ENCODE measurements around the gene LRRTM3. TPM values are rescaled to one million over a fixed set of nuclear protein-coding genes. Genes with fewer than 3 reads are reported as not detected.

LRRTM3 gene
- polyA plus RNA-seq, 1 of the 3 experiments (the other 2 are of a cell fraction): not detected

DNA sequence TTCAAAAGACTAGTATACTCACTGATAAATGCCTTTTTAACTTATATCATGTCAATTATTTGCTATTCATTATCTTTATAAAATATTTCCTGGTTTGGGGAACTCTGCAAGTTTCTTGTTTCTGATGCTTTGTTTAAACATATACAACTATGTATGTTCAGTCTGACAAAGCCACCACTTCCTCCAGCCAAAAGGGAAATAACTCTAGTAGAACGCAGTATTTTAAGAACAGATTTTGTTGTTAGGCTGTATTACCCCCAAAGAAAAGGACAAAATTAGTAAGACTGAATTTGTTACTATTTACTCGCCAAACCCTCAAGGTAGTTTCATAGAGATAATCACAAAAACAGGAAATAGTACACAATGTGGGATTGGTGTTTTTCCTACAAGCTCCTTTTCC, 78.9 kb downstream of the LRRTM3 start (continued):
- no peak for TF ChIP-seq RXRA (IDR thresholded peaks at IDR 0.05; ENCODE audit: borderline replicate concordance, low read depth)
- TF ChIP-seq, protein P1, sequence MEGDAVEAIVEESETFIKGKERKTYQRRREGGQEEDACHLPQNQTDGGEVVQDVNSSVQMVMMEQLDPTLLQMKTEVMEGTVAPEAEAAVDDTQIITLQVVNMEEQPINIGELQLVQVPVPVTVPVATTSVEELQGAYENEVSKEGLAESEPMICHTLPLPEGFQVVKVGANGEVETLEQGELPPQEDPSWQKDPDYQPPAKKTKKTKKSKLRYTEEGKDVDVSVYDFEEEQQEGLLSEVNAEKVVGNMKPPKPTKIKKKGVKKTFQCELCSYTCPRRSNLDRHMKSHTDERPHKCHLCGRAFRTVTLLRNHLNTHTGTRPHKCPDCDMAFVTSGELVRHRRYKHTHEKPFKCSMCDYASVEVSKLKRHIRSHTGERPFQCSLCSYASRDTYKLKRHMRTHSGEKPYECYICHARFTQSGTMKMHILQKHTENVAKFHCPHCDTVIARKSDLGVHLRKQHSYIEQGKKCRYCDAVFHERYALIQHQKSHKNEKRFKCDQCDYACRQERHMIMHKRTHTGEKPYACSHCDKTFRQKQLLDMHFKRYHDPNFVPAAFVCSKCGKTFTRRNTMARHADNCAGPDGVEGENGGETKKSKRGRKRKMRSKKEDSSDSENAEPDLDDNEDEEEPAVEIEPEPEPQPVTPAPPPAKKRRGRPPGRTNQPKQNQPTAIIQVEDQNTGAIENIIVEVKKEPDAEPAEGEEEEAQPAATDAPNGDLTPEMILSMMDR (IDR thresholded peaks at IDR 0.05): no peak
- TF ChIP-seq FOXM1 (IDR thresholded peaks at IDR 0.05; ENCODE audit: low read depth): no peak

- Histone ChIP-seq H2AFZ (ENCODE audit: low read depth) (no peak overlapping the region), H3K4me2 (no peak overlapping the region), H3K27ac (ENCODE audit: low read depth in 2 of 2, low read length in 1 of 2) (no peak overlapping the region), H3K9ac (no peak overlapping the region), H3K27me3 (ENCODE audit: insufficient read depth) (no peaks in the 10 kb centered on the region), H3K9me3 (no peaks in the 10 kb centered on the region), H4K20me1 (ENCODE audit: insufficient read depth) (no peaks in the 10 kb centered on the region), H3K79me2 (ENCODE audit: insufficient read depth) (no peaks in the 10 kb centered on the region), H3K9me2 (no peaks in the 10 kb centered on the region), H3K4me1 (ENCODE audit: control insufficient read depth in 1 of 2, insufficient read depth in 2 of 2, low read depth in 1 of 2, low read length in 1 of 2) (no peaks in the 10 kb centered on the region), H3K36me3 (replicated peaks in 1 of 2; ENCODE audit: control insufficient read depth in 1 of 2, insufficient read depth in 2 of 2, low read length in 1 of 2) (no peaks in the 10 kb centered on the region), H3K4me3 (ENCODE audit: low read depth in 2 of 2, low read length in 1 of 2) (no peak overlapping the region), H3F3A (replicated peaks; ENCODE audit: insufficient read depth) (no peaks in the 10 kb centered on the region)
- ChIA-PET CTCF (no interaction called here), POLR2A (no interaction called here)
- TF ChIP-seq SMC3 (IDR thresholded peaks at IDR 0.05; ENCODE audit: low read depth, low read length) (no peak), GABPA (IDR thresholded peaks at IDR 0.05; ENCODE audit: low read depth) (no peak), CHD2 (IDR thresholded peaks at IDR 0.05; ENCODE audit: low read length, partially characterized antibody) (no peak), TAF1 (IDR thresholded peaks at IDR 0.05; ENCODE audit: borderline replicate concordance, low read depth, low read length) (no peak), FOXM1 (IDR thresholded peaks at IDR 0.05; ENCODE audit: low read depth) (no peak), YY1 (IDR thresholded peaks at IDR 0.05; ENCODE audit: low read depth) (no peak), MXI1 (IDR thresholded peaks at IDR 0.05; ENCODE audit: low read depth, low read length) (no peak), ELF1 (IDR thresholded peaks at IDR 0.05) (no peak), NRF1 (IDR thresholded peaks at IDR 0.05; ENCODE audit: low read depth, low read length) (no peak), POLR2AphosphoS5 (IDR thresholded peaks at IDR 0.05; ENCODE audit: low read depth, low read length) (no peak), RCOR1 (IDR thresholded peaks at IDR 0.05; ENCODE audit: low read length) (no peak), JUND (IDR thresholded peaks at IDR 0.05) (no peak), REST (IDR thresholded peaks at IDR 0.05; ENCODE audit: low read depth, low read length) (no peak)
- TF ChIP-seq, protein P2, sequence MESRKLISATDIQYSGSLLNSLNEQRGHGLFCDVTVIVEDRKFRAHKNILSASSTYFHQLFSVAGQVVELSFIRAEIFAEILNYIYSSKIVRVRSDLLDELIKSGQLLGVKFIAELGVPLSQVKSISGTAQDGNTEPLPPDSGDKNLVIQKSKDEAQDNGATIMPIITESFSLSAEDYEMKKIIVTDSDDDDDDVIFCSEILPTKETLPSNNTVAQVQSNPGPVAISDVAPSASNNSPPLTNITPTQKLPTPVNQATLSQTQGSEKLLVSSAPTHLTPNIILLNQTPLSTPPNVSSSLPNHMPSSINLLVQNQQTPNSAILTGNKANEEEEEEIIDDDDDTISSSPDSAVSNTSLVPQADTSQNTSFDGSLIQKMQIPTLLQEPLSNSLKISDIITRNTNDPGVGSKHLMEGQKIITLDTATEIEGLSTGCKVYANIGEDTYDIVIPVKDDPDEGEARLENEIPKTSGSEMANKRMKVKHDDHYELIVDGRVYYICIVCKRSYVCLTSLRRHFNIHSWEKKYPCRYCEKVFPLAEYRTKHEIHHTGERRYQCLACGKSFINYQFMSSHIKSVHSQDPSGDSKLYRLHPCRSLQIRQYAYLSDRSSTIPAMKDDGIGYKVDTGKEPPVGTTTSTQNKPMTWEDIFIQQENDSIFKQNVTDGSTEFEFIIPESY (IDR thresholded peaks at IDR 0.05; ENCODE audit: borderline replicate concordance, low read depth): no peak
- TF ChIP-seq, protein P3, sequence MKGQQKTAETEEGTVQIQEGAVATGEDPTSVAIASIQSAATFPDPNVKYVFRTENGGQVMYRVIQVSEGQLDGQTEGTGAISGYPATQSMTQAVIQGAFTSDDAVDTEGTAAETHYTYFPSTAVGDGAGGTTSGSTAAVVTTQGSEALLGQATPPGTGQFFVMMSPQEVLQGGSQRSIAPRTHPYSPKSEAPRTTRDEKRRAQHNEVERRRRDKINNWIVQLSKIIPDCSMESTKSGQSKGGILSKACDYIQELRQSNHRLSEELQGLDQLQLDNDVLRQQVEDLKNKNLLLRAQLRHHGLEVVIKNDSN (IDR thresholded peaks at IDR 0.05; ENCODE audit: borderline replicate concordance, low read depth): no peak
- TF ChIP-seq, protein P4, sequence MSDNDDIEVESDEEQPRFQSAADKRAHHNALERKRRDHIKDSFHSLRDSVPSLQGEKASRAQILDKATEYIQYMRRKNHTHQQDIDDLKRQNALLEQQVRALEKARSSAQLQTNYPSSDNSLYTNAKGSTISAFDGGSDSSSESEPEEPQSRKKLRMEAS (IDR thresholded peaks at IDR 0.05; ENCODE audit: low read depth): no peak
- TF ChIP-seq, protein P5, sequence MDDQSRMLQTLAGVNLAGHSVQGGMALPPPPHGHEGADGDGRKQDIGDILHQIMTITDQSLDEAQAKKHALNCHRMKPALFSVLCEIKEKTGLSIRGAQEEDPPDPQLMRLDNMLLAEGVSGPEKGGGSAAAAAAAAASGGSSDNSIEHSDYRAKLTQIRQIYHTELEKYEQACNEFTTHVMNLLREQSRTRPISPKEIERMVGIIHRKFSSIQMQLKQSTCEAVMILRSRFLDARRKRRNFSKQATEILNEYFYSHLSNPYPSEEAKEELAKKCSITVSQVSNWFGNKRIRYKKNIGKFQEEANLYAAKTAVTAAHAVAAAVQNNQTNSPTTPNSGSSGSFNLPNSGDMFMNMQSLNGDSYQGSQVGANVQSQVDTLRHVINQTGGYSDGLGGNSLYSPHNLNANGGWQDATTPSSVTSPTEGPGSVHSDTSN (IDR thresholded peaks at IDR 0.05): no peak
- no peak for DNase-seq
- 0% methylated on average over 1 of the region's 1 CpG for WGBS (ENCODE audit: low lambda C conversion rate)
Measured at GRCh38 chr10:67005981-67006380, 80.1 kb downstream of the LRRTM3 start.
